RWPE2 (cell line): ENCODE measurements around the gene TBC1D32.
A peak's percentile ranks its signal among the peaks of the same experiment; 100 is the strongest.
"Not testable (repeated sequence)": the region's sequence is repeated elsewhere in the genome, so short reads cannot be mapped to it uniquely, and the experiment has no call there.

Experiments used
- ATAC-seq: fragments of 200-7000 bp; cut with Tn5 transposase; 3 replicates; pipeline ENCODE4 v1.9.1; 2021; ENCODE audit warnings: low read depth
- DNase-seq: peaks from one replicate; pipeline ENCODE4 v3.0.0-alpha.2; 2020; ENCODE audit warnings: low spot score
- H3K27ac ChIP-seq: fragments of 450-650 bp; 2 replicates; pipeline ENCODE4 v1.5.1; 2017; ENCODE audit warnings: mild to moderate bottlenecking; ENCODE audit not compliant: poor library complexity, severe bottlenecking
- H3K27me3 ChIP-seq: fragments of 250-450 bp; sonication (Bioruptor Pico); 2 replicates; pipeline ENCODE4 v1.5.1; 2021; ENCODE audit warnings: mild to moderate bottlenecking, moderate library complexity; ENCODE audit not compliant: insufficient read depth, poor library complexity, severe bottlenecking
- H3K36me3 ChIP-seq: fragments of 250-450 bp; sonication (Bioruptor Pico); 2 replicates; pipeline ENCODE4 v1.5.1; 2020; ENCODE audit warnings: low read depth, mild to moderate bottlenecking, moderate library complexity
- H3K4me1 ChIP-seq: fragments of 250-450 bp; sonication (Bioruptor Pico); 2 replicates; pipeline ENCODE4 v1.5.1; 2021; ENCODE audit warnings: mild to moderate bottlenecking, moderate library complexity; ENCODE audit not compliant: insufficient read depth, poor library complexity, severe bottlenecking
- H3K4me3 ChIP-seq: fragments of 250-450 bp; sonication (Bioruptor Pico); 2 replicates; pipeline ENCODE4 v1.5.1; 2021; ENCODE audit warnings: mild to moderate bottlenecking, moderate library complexity; ENCODE audit not compliant: severe bottlenecking
- H3K9me3 ChIP-seq: fragments of 250-450 bp; sonication (Bioruptor Pico); 2 replicates; pipeline ENCODE4 v1.5.1; 2021; ENCODE audit warnings: mild to moderate bottlenecking, moderate library complexity; ENCODE audit not compliant: severe bottlenecking
- CTCF ChIP-seq: fragments of 450-650 bp; IDR thresholded peaks from one replicate; pipeline ENCODE4 v1.5.1; 2017; ENCODE audit warnings: mild to moderate bottlenecking, moderate library complexity; ENCODE audit not compliant: poor library complexity, severe bottlenecking

TBC1D32 gene

GRCh38 chr6:121338366-121338765, 4.1 kb upstream of the TBC1D32 start:
- Histone ChIP-seq H3K27me3 (no peaks in the 10 kb centered on the region), H3K27ac (no peak overlapping the region), H3K4me1 (peaks cover 11% of the 10 kb centered on the region), H3K9me3 (no peaks in the 10 kb centered on the region), H3K36me3 (no peaks in the 10 kb centered on the region), H3K4me3 (no peak overlapping the region)
- ATAC-seq (no peak), DNase-seq (no peak)
- TF ChIP-seq CTCF = no peak

- no peak; the same call in 2 of the 3 replicates for ATAC-seq
- H3K27ac ChIP-seq = peak overlapping the region; percentile 49
Measured at GRCh38 chr6:121335087-121336008, 1.1 kb upstream of the TBC1D32 start.

GRCh38 chr6:121333694-121334093, 586 bp downstream of the TBC1D32 start:
- not testable (repeated sequence) for H3K36me3 ChIP-seq, DNase-seq, H3K9me3 ChIP-seq, H3K27ac ChIP-seq, H3K27me3 ChIP-seq, ATAC-seq
- Histone ChIP-seq H3K4me3 (peak overlapping the region; percentile 88), H3K4me1 (peaks cover 15% of the 10 kb centered on the region)

More at GRCh38 chr6:121335087-121336008, 1.1 kb upstream of the TBC1D32 start:
- no peaks in the 10 kb centered on the region for H3K27me3 ChIP-seq
- peaks cover 15% of the 10 kb centered on the region for H3K4me1 ChIP-seq
- TF ChIP-seq CTCF = no peak
- no peaks in the 10 kb centered on the region for H3K36me3 ChIP-seq
- peak overlapping the region; percentile 88 for H3K4me3 ChIP-seq
- no peaks in the 10 kb centered on the region for H3K9me3 ChIP-seq
- DNase-seq = no peak

GRCh38 chr6:121333196-121333595, 1.1 kb downstream of the TBC1D32 start:
- Histone ChIP-seq H3K36me3 (peaks cover 3% of the 10 kb centered on the region; the same call in 1 of the 2 replicates), H3K9me3 (no peaks in the 10 kb centered on the region), H3K4me3 (no peak overlapping the region), H3K4me1 (peaks cover 15% of the 10 kb centered on the region), H3K27ac (no peak overlapping the region), H3K27me3 (no peaks in the 10 kb centered on the region)
- DNase-seq (no peak), ATAC-seq (no peak)
- TF ChIP-seq CTCF = no peak

GRCh38 chr6:121330516-121330915, 3.8 kb downstream of the TBC1D32 start:
- Histone ChIP-seq H3K27me3 (no peaks in the 10 kb centered on the region), H3K4me1 (peaks cover 12% of the 10 kb centered on the region), H3K9me3 (no peaks in the 10 kb centered on the region), H3K4me3 (no peak overlapping the region), H3K36me3 (peaks cover 3% of the 10 kb centered on the region; the same call in 1 of the 2 replicates), H3K27ac (no peak overlapping the region)
- TF ChIP-seq CTCF = no peak
- no peak for DNase-seq
- no peak for ATAC-seq
